ENCODE measurements around the gene PRSS58.

Gene PRSS58

DNA sequence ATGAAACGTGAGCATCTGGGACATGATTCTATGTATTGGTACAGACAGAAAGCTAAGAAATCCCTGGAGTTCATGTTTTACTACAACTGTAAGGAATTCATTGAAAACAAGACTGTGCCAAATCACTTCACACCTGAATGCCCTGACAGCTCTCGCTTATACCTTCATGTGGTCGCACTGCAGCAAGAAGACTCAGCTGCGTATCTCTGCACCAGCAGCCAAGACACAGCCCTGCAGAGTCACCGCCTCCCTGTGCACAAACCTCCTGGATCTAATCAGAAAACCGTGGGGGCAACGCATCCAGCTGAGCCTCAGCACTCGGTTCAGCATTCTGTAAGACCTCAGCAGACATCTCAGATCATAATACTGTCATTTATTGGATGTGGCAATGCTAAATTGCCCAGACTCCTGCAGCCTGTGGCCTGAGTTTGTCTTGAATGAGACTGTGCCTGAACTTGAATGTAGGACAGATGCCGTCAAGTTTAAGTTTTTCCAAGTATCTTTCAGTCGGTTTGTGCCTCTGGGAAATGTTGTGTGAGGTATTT is 41.5 kb upstream of the PRSS58 start:
- no peak overlapping the region for H3K4me3 ChIP-seq (ENCODE audit: control insufficient read depth, low read depth, low read length)
- TF ChIP-seq, protein P1, sequence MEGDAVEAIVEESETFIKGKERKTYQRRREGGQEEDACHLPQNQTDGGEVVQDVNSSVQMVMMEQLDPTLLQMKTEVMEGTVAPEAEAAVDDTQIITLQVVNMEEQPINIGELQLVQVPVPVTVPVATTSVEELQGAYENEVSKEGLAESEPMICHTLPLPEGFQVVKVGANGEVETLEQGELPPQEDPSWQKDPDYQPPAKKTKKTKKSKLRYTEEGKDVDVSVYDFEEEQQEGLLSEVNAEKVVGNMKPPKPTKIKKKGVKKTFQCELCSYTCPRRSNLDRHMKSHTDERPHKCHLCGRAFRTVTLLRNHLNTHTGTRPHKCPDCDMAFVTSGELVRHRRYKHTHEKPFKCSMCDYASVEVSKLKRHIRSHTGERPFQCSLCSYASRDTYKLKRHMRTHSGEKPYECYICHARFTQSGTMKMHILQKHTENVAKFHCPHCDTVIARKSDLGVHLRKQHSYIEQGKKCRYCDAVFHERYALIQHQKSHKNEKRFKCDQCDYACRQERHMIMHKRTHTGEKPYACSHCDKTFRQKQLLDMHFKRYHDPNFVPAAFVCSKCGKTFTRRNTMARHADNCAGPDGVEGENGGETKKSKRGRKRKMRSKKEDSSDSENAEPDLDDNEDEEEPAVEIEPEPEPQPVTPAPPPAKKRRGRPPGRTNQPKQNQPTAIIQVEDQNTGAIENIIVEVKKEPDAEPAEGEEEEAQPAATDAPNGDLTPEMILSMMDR (IDR thresholded peaks at IDR 0.05; ENCODE audit: control insufficient read depth, insufficient read depth, low read depth, low read length, missing control alignments), result no peak
- DNase-seq (ENCODE audit: low read depth), result no peak

GRCh38 chr7:142298627-142299026 is 40.8 kb upstream of the PRSS58 start:
- no peak for DNase-seq (ENCODE audit: low read depth)
- TF ChIP-seq, protein P1 (IDR thresholded peaks at IDR 0.05; ENCODE audit: control insufficient read depth, insufficient read depth, low read depth, low read length, missing control alignments), result no peak
- no peak overlapping the region for H3K4me3 ChIP-seq (ENCODE audit: control insufficient read depth, low read depth, low read length)

GRCh38 chr7:142298009-142298408 is 40.2 kb upstream of the PRSS58 start:
- no peak for DNase-seq (ENCODE audit: low read depth)
- TF ChIP-seq, protein P1 (IDR thresholded peaks at IDR 0.05; ENCODE audit: control insufficient read depth, insufficient read depth, low read depth, low read length, missing control alignments), result peak; percentile 25
- no peak overlapping the region for H3K4me3 ChIP-seq (ENCODE audit: control insufficient read depth, low read depth, low read length)

DNA sequence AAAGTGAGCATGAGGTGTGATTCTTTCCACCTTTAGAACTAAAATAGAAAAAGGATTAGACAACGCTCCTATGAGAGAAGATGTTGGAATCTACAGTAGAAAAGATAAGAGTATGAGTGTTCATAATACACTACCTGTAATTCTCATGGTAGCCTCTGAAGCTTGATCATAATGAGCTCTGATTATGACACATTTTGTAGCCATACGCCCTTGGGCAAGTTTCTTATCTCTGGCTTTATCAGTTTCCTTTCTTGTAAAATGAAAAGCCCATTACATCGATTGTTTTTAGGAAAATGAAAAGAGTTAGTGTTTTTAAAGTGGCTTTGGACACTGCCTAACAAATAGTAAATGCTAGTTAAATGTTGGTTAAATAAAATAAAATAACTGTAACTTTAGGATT is 22.4 kb upstream of the PRSS58 start:
- TF ChIP-seq, protein P1 (IDR thresholded peaks at IDR 0.05; ENCODE audit: control insufficient read depth, insufficient read depth, low read depth, low read length, missing control alignments), result no peak
- no peak overlapping the region for H3K4me3 ChIP-seq (ENCODE audit: control insufficient read depth, low read depth, low read length)
- DNase-seq (ENCODE audit: low read depth), result no peak

GRCh38 chr7:142279601-142280000 is 21.7 kb upstream of the PRSS58 start:
- no peak for DNase-seq (ENCODE audit: low read depth)
- TF ChIP-seq, protein P1 (IDR thresholded peaks at IDR 0.05; ENCODE audit: control insufficient read depth, insufficient read depth, low read depth, low read length, missing control alignments), result no peak
- no peak overlapping the region for H3K4me3 ChIP-seq (ENCODE audit: control insufficient read depth, low read depth, low read length)

DNA sequence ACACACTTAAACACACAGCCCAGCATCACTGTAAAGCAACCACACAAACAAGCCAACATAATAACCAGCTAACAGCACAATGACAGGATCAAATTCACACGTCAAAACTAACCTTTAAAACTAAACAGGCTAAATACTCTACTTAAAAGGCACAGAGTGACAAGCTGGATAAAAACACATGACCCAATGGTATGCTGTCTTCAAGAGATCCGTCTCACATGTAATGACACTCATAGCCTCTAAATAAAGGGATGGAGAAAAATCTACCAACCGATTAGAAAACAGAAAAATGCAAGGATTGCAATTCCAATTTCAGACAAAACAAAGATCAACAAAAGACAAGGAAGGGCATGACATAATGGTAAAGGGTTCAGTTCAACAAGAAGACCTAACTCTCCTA is 17.2 kb upstream of the PRSS58 start:
- TF ChIP-seq, protein P1 (IDR thresholded peaks at IDR 0.05; ENCODE audit: control insufficient read depth, insufficient read depth, low read depth, low read length, missing control alignments), result no peak
- DNase-seq (ENCODE audit: low read depth), result no peak

DNA sequence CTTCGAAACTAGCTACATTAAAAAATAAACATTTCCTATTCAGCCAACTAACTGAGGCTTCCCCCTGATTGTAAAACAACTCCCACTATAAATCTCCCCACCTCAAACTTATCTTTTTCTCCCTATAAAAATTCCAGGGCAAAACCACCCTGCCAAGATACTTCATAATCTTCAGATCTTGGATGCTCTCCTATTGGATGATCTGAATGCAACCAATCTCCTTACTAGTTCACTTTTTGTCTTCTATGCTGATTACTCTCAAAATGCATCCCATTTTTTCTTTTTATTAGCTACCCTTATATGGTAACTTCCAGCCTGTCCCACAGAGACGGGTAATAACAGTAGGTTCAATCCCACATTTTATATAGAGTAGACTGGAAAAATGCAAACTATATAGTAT is 15.0 kb upstream of the PRSS58 start:
- H3K4me3 ChIP-seq (ENCODE audit: control insufficient read depth, low read depth, low read length), result no peak overlapping the region
- TF ChIP-seq, protein P1 (IDR thresholded peaks at IDR 0.05; ENCODE audit: control insufficient read depth, insufficient read depth, low read depth, low read length, missing control alignments), result no peak
- DNase-seq (ENCODE audit: low read depth), result no peak

More for the DNA sequence above, 17.2 kb upstream of the PRSS58 start:
- no peak overlapping the region for H3K4me3 ChIP-seq (ENCODE audit: control insufficient read depth, low read depth, low read length)

Measured in AG09309 (cell line).